ENCODE measurements around the gene LSAMP.

DNA sequence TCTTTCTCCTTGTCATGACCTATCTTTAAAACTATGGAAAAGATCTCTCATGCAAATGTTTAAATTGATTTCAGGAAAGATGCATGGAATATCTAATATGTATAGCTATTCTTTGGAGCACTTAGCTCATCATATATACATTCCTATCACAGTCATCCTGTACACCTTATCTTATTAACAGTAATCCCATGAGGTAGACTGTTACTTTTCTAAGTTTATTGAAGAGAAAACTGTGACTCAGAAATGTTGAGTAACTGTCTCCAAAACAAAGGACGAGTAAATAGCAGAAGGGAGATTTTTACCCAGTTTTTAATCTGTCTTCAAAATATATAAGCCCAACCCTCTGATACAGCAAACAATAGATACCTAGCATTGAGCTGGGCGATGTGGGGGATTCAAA is 513.7 kb downstream of the LSAMP start:
- no peak for TF ChIP-seq FOXC1 (CRISPR knock-in tag; IDR thresholded peaks at IDR 0.05; ENCODE audit: borderline replicate concordance)
- TF ChIP-seq HCFC1 (IDR thresholded peaks at IDR 0.05; ENCODE audit: low read depth, low read length), result no peak
- TF ChIP-seq FOXP1 (IDR thresholded peaks at IDR 0.05), result no peak
- TF ChIP-seq FOXP1 (CRISPR knock-in tag; IDR thresholded peaks at IDR 0.05), result no peak
- TF ChIP-seq, protein P1, sequence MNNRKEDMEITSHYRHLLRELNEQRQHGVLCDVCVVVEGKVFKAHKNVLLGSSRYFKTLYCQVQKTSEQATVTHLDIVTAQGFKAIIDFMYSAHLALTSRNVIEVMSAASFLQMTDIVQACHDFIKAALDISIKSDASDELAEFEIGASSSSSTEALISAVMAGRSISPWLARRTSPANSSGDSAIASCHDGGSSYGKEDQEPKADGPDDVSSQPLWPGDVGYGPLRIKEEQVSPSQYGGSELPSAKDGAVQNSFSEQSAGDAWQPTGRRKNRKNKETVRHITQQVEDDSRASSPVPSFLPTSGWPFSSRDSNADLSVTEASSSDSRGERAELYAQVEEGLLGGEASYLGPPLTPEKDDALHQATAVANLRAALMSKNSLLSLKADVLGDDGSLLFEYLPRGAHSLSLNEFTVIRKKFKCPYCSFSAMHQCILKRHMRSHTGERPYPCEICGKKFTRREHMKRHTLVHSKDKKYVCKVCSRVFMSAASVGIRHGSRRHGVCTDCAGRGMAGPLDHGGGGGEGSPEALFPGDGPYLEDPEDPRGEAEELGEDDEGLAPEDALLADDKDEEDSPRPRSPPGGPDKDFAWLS (CRISPR knock-in tag; IDR thresholded peaks at IDR 0.05; ENCODE audit: borderline replicate concordance), result no peak

Data from HepG2 (cell line).